GM19372 (cell line): Measurements from ENCODE around the gene ARHGAP24.

Source experiments
- ATAC-seq: cut with Tn5 transposase; IDR thresholded peaks from one replicate; pipeline ENCODE4 v1.9.1; 2021; ENCODE audit warnings: mild to moderate bottlenecking, low read depth, moderate library complexity; ENCODE audit not compliant: unreplicated experiment

Gene ARHGAP24

DNA sequence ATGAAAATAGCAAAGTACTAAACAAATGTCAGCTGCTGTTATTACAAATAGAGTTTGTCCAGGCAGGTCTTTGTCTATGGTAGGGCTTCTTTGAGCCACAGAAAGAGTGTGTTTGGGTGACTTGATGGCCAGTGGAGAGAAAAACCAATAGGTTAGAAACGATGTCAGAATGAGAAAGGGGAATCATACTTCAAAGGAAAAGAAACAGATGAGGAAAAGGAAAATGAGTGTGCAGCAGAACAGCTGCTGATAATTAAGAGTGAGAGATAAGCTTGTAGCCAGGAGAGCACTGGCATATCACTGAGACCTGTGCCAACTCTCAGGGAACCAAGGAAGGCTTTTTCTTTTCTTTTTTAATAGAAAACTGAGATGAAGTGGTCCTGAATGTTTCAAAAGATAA is 257.2 kb downstream of the ARHGAP24 start:
- no peak for ATAC-seq

DNA sequence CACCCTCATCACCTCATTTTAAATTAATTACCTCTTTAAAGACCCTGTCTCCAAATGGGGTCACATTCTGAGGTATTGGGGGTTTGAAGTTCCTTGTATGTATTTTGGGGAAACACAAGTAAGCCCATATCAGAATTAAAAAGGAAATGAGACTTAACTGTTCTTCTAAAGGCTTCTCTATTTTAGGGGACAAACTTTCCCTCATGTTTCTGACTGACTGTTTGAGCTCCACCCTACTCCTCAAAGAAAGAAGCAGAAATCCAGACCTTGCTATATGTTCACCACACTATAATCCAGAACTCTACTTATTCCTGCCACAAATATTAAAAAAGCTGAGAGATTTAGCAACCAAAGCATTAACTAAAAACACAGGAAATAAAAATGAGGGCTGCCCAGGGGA is 258.8 kb downstream of the ARHGAP24 start:
- ATAC-seq: no peak

DNA sequence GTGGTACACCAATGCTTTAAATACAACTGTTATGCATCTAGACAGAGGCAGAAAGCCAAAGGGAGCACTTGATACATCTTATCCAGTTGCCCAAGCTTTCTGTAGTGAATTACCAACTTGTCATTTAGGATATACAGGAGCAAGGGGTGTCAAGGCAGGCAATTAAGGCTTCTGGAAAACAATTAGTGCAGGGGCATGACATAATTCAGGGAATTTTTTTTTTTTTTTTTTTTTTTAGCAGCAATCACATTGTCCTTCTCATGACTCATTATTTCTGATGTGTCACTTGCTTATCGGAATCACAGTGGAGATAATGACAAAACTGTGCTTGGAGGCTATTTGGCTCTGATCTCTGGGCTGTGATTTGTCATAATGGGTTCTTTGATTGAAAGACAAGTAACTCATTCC is 259.5 kb downstream of the ARHGAP24 start:
- no peak for ATAC-seq

DNA sequence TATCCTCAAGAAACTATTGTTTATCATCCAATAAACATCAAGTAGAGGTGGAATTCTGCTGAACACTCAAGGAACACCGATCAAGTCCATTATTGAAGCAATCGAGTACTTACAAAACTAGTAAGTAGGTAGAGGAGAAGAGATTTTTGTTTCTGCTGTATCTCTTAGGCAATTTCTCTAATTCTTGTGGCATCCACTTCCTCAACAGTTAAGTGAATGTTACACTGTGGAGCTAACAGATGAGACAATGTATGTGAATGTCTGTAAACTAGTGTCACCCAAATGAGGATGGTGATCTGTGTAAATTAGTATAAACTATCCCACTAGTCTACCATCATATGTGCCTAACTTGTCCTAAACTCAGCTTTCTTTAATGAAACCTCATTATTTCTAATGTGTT is 261.6 kb downstream of the ARHGAP24 start:
- ATAC-seq: no peak

DNA sequence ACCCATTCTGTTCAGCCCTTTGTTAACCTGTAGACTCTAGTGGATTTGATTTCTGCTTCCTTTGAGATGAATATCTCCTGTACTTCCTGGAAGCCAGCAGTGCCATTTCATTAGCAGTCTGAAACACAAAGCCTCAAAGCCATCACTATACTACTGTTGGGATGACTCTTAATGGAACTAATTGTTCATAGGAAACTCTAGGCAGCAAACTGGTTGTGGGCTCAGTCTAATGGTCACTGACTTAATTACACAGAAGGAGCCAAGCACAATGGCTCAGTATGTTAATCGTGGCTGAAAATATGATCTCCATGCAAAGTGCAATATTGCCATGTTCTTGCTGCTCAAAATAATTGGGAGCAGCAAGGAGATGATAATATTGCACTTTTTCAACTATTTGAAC is 262.3 kb downstream of the ARHGAP24 start:
- no peak for ATAC-seq

DNA sequence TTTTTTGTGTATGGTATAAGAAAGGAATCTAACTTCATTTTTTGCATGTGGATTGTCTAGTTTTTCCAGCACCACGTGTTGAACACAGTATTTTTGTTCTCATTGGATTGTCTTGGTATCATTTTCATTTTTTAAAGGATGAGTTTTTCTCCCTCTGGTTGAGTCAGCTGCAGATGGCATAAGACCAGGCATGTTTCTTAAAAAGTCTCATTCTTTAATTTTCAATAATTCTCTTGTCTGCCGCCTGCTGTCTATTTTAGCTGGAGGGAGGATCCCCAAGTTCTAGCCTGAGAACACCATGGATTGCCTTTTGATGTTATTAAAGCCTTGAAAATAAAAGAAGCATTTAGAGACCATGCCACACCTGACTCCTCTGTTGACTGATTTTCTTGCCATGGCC is 263.8 kb downstream of the ARHGAP24 start:
- ATAC-seq: no peak

DNA sequence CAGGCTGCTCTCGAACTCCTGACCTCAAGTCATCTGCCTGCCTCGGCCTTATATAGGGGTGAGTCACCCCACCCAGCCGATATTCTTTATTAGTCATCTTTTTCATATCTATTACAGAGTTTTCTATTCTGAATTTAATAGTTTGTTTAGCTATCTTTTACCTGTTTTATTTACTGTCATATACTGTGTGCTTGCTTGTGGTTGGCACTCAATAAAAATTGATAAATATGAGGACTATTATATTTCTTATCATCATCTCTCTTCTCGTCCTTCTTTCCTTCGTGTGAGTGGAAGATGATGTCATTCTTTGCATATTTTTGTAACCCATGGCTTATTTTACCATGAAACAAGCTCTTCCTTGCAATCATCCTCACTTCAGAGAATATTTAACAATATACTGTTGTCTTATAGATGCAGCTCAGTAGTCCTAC is 265.5 kb downstream of the ARHGAP24 start:
- ATAC-seq: no peak

DNA sequence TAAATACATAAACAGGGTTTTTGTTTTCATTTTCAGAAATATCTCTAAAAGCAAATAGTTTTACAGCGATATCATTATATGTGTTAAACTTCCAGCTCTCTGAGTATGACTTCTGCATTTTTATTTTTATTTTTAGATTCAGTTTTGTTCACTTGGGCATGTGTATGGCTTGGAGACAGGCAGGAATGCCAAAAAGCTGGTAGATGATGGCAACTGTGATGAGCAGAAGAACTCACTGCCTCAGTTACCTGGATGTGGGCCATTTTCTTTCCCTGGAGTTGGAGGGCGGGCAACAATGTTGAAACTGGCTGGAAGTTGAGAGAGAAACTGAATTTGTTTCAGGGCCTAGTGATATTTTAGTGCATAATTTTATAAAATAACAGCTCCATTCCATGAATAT is 266.4 kb downstream of the ARHGAP24 start:
- ATAC-seq: no peak

DNA sequence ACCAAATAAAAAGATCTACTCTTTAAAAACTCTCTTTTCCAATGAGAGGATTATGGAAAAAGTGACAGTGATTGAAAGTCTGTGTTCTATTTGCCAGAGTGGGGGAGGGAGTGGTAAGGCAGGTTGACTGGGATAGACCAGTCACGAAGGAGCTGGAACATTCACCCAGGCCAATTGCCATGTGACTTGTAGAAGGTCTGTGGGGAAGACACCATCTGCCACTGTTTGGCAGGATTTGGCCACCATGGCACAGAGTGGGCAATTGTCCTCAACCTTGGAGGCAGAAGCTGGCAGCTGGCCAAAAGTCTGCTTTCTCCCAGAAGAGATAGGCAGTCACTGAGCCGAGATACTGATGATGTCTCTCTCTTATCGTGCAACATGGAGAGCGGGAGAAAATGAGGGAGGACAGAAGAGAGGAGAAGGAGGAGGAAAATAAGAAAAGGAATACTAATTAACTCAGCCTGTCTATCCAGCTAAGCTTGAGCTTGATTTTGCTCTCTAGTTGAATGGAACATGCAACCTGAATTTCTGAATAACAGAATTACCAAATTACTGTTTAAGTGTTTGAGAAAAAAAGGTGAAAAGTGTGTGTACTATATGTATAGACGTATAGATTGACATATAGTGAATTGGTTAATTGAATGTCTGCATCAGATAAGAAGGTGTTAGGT is 267.1 kb downstream of the ARHGAP24 start:
- ATAC-seq: no peak

DNA sequence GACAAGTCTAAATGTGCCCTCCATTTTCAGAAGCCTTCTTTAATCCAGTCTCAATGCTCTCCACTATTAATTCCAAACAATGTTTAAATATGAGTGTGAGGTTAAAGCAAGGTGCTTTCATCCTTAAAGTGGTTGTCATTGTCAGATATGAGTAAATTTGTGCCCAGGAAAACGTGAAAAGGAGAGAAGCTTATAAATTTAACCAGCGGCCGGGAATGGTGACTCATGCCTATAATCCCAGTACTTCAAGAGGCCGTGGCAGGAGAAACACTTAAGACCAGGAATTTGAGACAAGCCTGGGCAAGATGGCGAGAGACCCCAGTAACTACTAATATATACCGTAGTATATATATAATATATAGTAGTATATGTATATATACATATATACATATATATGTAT is 270.0 kb downstream of the ARHGAP24 start:
- ATAC-seq: no peak

DNA sequence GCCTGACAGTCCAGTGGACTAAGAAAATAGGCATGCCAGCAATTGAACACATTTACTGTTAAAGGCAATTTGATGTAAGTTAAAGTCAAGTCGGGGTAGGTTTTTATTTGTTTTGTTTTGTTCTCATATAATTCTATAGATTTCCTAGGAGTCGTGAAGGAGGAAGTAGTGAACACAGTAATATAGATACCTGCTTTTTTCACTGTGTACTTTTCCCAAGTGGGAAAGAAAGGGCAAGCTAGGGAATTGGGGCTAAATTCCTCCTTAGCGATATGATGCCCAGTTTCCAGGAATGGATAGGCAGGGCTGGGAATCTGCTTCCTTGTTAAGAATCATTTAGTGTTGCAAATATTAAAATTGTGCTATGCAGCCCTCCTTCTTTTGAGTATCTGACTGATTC is 271.0 kb downstream of the ARHGAP24 start:
- no peak for ATAC-seq

DNA sequence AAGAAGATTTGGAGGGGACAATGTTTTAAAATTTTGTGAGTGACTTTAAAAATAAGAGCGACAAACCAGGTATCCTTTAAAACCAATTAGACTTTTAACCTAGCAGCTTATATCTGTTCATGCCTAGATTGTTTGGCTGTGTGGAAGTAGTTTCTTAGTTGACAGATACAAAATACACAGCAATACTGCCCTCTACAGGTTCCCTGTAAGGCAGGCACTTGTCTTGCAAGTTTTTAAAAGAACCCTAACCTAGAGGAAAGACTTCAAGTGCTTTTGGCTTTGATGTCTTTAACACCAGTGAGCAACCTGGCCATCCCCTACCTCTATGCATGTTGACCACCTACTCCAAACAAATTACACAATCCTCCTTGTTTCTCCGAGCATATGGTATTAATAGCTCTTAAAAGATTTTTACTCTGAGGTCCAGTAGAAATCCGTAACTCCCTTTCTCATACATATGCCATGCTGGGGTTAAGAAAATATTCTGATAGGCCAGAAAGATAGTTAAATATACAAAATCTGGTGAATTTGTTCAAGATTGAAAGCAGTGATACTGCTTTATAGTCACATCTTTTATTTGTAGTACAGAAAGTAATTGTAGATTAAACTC is 273.0 kb downstream of the ARHGAP24 start:
- ATAC-seq: peak; percentile 73

DNA sequence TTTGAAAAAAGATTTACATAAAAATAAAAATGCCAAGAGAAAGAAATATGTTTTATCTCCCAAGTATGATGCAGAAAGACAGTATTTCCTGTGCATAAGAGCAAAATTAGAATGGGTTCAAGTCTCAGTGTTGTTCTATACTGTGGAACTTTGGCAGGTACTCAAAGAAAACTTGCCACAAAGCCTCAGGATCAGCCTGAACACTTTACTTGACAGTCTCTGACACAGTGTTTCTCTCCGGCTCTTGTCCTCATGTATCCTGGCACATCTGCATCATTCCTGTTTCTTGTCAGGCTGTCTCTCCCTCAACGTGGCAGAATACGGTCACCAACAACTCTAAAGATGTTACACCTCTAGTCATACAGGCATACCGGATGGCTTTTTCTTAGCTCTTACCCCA is 273.7 kb downstream of the ARHGAP24 start:
- ATAC-seq: no peak

DNA sequence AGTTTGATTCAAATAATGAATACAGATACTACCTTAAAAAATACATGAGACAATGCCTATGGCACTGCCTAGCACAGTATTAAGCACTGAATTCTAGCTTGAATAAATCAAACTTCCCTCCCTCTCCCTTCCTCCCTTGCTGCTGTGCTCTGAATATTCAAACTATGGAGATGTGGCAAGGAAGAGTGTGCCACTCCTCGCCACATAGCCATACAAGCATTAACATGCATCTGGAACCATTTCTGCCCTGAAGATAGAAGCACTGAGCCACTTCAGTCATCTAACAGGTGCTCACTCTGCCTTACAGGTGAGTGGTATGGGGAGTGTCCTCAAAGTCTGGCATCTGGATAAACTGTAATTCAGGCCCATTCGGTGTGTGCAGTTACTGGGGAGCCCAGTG is 276.9 kb downstream of the ARHGAP24 start:
- ATAC-seq: no peak

DNA sequence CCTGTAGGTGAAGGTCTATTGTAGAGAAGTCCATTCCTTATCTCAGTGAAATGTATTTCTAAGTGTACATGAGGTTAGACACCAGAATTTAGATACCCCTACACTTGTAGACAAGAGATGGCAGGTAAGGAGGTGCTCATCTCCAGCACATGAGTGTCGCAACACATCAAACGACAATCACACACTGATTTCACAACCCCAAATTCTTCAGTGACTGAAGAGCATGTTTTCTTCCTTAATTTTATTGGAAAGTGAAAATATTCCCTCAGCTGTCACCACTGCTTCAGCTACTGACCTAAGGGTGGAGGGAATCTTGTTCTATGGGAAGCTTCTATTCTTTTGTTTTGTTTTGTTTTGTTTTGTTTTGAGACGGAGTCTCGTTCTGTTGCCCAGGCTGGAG is 280.3 kb downstream of the ARHGAP24 start:
- ATAC-seq: no peak

DNA sequence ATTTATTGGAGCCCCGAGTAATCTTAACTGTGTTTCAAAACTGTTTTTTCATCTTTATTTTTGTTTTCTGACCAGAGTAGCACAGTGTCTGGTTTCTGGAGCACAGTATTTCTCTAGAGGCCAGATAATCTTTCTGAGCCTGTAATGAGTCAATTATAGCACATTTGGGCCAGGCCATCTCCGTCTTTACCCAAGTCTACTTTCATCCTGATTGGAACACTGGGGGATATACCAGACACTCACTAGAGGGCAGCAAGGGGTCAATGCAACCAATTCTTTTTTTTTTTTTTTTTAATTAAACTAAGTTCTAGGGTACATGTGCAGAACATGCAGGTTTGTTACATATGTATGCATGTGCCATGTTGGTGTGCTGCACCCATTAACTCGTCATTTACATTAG is 282.0 kb downstream of the ARHGAP24 start:
- no peak for ATAC-seq

DNA sequence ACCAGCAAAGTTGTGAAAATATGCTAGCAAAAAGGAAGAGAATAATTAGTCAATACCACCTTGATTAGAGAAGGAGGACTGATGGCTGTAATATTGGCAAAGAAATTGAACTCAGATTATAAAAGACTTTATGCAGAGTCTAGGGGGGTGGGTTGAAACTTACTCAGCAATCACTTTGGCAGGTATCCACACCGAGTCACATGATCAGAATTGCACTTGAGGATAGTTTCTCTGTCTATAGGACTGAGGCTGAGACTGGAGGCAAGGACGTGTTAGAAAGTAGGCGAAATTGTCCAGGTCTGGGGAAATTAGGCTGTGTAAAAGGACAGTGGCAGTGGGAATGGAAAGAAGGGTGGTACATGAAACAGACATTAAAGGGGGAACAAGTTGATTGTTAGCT is 284.4 kb downstream of the ARHGAP24 start:
- no peak for ATAC-seq

DNA sequence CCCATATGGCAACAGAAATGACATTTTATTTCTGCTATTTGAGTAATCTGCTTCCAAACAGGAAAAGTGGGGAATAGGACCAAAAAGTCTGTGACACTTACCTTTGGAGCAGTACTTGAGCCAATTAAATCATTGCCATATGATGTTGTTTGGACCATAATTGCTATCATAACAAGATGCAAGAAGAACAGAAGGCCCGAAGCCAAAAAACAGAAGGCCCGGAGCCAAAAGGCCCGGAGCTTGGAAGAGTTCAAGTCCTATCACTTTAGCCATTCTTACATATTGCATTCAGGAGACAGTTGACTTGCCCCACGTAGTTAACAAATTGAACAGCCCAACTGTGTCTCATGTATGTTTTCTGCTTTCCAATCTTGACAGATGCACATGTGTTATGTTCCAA is 285.6 kb downstream of the ARHGAP24 start:
- ATAC-seq: no peak

DNA sequence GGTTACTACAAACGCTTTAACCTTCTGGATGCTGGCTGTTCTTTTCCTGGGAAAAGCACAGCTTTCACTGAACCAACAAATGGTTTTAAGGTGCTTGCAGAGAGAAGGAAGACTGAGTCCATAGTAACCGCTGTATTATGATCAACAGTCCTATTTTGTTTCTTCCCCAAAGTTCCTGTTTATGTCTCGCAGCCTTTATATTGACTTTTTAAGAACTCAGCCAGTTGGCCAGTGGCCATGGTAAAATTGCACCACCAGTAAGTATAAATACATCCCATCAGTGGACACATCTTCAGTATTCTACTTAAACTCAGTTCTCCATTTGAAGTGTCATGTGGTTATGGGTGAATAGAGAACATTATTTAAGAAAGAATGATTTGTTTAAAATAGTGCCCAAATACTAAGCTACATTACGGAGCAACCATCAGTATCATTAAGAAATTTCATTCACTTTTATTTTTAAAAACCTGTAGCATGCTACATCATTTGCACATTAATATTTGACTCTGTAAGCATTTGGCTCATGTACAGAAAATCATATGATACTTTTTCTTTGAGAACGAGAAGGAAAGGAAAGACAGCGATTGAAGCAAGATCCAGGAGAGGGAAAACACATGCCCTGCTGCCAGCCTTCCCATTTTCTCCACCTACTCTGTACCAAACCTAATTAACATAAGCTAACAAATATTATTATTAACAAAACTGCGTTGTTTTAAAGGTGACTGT is 287.0 kb downstream of the ARHGAP24 start:
- no peak for ATAC-seq

DNA sequence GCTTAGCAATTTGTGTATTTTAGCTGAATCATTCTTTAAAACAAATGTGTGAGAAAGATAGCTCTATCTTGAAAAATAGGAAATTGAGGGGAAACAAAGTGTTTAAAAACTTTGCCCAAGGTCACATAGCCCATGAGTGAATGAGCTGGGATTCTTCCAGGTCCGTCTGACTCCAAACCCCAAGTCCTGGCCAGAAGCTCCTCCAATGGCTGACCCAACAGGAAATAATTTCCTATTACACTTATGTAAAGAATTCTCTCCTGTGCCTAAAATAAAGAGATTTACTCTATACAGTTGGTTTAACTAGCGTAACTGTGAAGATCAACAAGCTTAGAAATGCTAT is 287.6 kb downstream of the ARHGAP24 start:
- no peak for ATAC-seq

DNA sequence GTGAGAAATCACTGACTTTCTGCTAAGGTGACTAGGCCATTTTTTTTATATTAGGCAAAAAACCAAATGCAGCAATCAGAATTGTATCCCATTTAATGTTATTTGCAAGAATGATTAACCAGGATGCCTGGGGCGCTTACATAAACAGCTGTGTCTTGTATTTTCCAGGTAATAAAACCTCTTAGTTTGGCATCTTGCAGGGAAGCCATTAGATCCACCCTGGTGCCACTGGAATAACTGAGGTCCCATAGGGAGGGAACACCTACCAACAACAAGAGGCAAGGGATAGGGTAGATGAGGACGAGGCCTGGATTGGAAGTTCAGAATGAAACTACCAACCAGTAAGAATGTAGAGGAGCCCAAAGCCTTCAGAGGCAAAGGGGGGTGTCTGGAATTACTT is 288.3 kb downstream of the ARHGAP24 start:
- ATAC-seq: no peak

DNA sequence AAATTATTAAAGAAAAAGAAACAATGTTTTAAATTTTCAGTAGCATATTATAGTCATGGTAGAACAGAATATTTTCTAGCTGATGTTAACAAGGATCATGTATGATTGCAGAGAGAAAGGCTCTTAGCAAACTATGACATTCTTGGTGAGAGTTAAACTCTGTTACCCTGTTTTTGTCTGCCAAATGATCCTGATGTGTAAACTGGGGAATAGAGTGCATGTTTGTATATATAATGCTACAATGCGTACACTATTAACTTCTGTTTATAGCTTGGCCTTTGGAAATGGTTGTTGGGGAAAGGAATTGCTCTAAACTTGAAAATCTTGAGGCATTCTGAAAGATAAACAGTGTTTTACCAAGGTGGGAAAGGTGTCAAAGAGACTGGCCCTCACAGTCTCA is 292.7 kb downstream of the ARHGAP24 start:
- ATAC-seq: no peak
